MM.1S (cell line): ENCODE measurements around the gene FAM110D.

ENCODE experiments used
- CTCF ChIP-seq: fragments of 300-600 bp; sonication (generic); IDR thresholded peaks from 2 replicates; pipeline ENCODE4 v1.5.1; 2016; ENCODE audit warnings: antibody characterized with exemption, low read length, mixed read lengths
- EZH2 ChIP-seq: fragments of 300-600 bp; sonication (generic); optimal IDR thresholded peaks from 2 replicates; pipeline ENCODE3; 2017; ENCODE audit warnings: low read depth, mild to moderate bottlenecking, antibody characterized with exemption, low read length, mixed read lengths
- EZH2phosphoT487 ChIP-seq: fragments of 300-600 bp; sonication (generic); IDR thresholded peaks from 2 replicates; pipeline ENCODE4 v1.6.1; 2018; ENCODE audit warnings: antibody characterized with exemption, low read length

GRCh38 chr1:26129778-26130177 lies 29.1 kb upstream of the FAM110D start:
- no peak for TF ChIP-seq CTCF
- no peak for TF ChIP-seq EZH2phosphoT487
- no peak for TF ChIP-seq EZH2
